ENCODE data around the gene TTC12.
"Not testable (repeated sequence)": the region's sequence is repeated elsewhere in the genome, so short reads cannot be mapped to it uniquely, and the experiment has no call there.

The TTC12 gene

GRCh38 chr11:113298496-113298895 lies 15.9 kb upstream of the TTC12 start:
- H3K27ac ChIP-seq (replicated peaks; ENCODE audit: low read length): not testable (repeated sequence)

GRCh38 chr11:113304916-113305315 lies 9.5 kb upstream of the TTC12 start:
- no peak overlapping the region for H2BK12ac ChIP-seq (ENCODE audit: low read length)
- no peaks in the 10 kb centered on the region for H3K9me3 ChIP-seq (replicated peaks in 1 of 2; ENCODE audit: control insufficient read depth in 2 of 2, insufficient read depth in 1 of 2, low read depth in 1 of 2, low read length in 2 of 2)
- H3K4me2 ChIP-seq (ENCODE audit: insufficient read depth, low read length, poor library complexity, severe bottlenecking): no peak overlapping the region
- no peak overlapping the region for H3K18ac ChIP-seq (ENCODE audit: low read length)
- no peak overlapping the region for H2AFZ ChIP-seq (ENCODE audit: low read length)
- no peak overlapping the region for H4K8ac ChIP-seq (ENCODE audit: low read depth, low read length)
- H4K91ac ChIP-seq (ENCODE audit: low read depth, low read length, poor library complexity): no peak overlapping the region
- peaks cover 0 to 19% (median 0%) of the 10 kb centered on the region in 3 experiments for H3K27me3 ChIP-seq (ENCODE audit: control insufficient read depth in 3 of 3, insufficient read depth in 3 of 3, low read depth in 1 of 3, low read length in 3 of 3)
- H3K36me3 ChIP-seq (replicated peaks in 1 of 2; ENCODE audit: control insufficient read depth in 2 of 2, insufficient read depth in 2 of 2, low read length in 2 of 2): no peaks in the 10 kb centered on the region
- H2AK5ac ChIP-seq (ENCODE audit: low read depth, low read length): no peak overlapping the region
- H2BK15ac ChIP-seq (ENCODE audit: low read length): no peak overlapping the region
- no peak overlapping the region for H3K14ac ChIP-seq (ENCODE audit: low read length)
- no peak overlapping the region for H3K23ac ChIP-seq (ENCODE audit: low read depth, low read length, poor library complexity)
- H3K27ac ChIP-seq (replicated peaks; ENCODE audit: low read length): no peak overlapping the region
- no peak overlapping the region for H3K9ac ChIP-seq (ENCODE audit: low read depth, low read length, poor library complexity)
- no peaks in the 10 kb centered on the region for H3K4me1 ChIP-seq (ENCODE audit: control insufficient read depth in 2 of 2, insufficient read depth in 1 of 2, low read depth in 1 of 2, low read length in 2 of 2)
- no peak overlapping the region for H2BK5ac ChIP-seq (ENCODE audit: low read length)
- no peak overlapping the region for H3K4ac ChIP-seq (ENCODE audit: low read length)
- no peak overlapping the region for H2BK120ac ChIP-seq (ENCODE audit: low read depth, low read length)
- no peaks in the 10 kb centered on the region for H3K79me1 ChIP-seq (ENCODE audit: low read depth, low read length)
- H3K4me3 ChIP-seq (ENCODE audit: low read length in 2 of 2): no peak overlapping the region
- DNase-seq (ENCODE audit: low spot score): no peak

More at GRCh38 chr11:113298496-113298895, 15.9 kb upstream of the TTC12 start:
- H2AFZ ChIP-seq (ENCODE audit: low read length); H3K9me3 ChIP-seq (replicated peaks in 1 of 2; ENCODE audit: control insufficient read depth in 2 of 2, insufficient read depth in 1 of 2, low read depth in 1 of 2, low read length in 2 of 2); H4K8ac ChIP-seq (ENCODE audit: low read depth, low read length); H2BK15ac ChIP-seq (ENCODE audit: low read length); H3K23ac ChIP-seq (ENCODE audit: low read depth, low read length, poor library complexity); H3K14ac ChIP-seq (ENCODE audit: low read length); H3K9ac ChIP-seq (ENCODE audit: low read depth, low read length, poor library complexity); H2BK12ac ChIP-seq (ENCODE audit: low read length); H3K79me1 ChIP-seq (ENCODE audit: low read depth, low read length); H2AK5ac ChIP-seq (ENCODE audit: low read depth, low read length); H3K18ac ChIP-seq (ENCODE audit: low read length); H3K4me1 ChIP-seq (ENCODE audit: control insufficient read depth in 2 of 2, insufficient read depth in 1 of 2, low read depth in 1 of 2, low read length in 2 of 2); H3K27me3 ChIP-seq (ENCODE audit: control insufficient read depth in 3 of 3, insufficient read depth in 3 of 3, low read depth in 1 of 3, low read length in 3 of 3); H3K4me2 ChIP-seq (ENCODE audit: insufficient read depth, low read length, poor library complexity, severe bottlenecking); H2BK120ac ChIP-seq (ENCODE audit: low read depth, low read length); H3K4me3 ChIP-seq (ENCODE audit: low read length in 2 of 2); H2BK5ac ChIP-seq (ENCODE audit: low read length); H4K91ac ChIP-seq (ENCODE audit: low read depth, low read length, poor library complexity); DNase-seq (ENCODE audit: low spot score); H3K36me3 ChIP-seq (replicated peaks in 1 of 2; ENCODE audit: control insufficient read depth in 2 of 2, insufficient read depth in 2 of 2, low read length in 2 of 2); H3K4ac ChIP-seq (ENCODE audit: low read length): not testable (repeated sequence)
- no CpG with 5 or more reads among the region's 3 CpGs for WGBS, 2 donors (ENCODE audit: extremely low coverage in 2 of 2, insufficient read length in 2 of 2, insufficient replicate concordance in 1 of 2)

- no peak overlapping the region for H3K4me2 ChIP-seq (ENCODE audit: insufficient read depth, low read length, poor library complexity, severe bottlenecking)
- H2AFZ ChIP-seq (ENCODE audit: low read length): no peak overlapping the region
- no peak overlapping the region for H3K14ac ChIP-seq (ENCODE audit: low read length)
- no peak overlapping the region for H4K8ac ChIP-seq (ENCODE audit: low read depth, low read length)
- no peaks in the 10 kb centered on the region for H3K4me1 ChIP-seq (ENCODE audit: control insufficient read depth in 2 of 2, insufficient read depth in 1 of 2, low read depth in 1 of 2, low read length in 2 of 2)
- H3K27ac ChIP-seq (replicated peaks; ENCODE audit: low read length): no peak overlapping the region
- H3K9ac ChIP-seq (ENCODE audit: low read depth, low read length, poor library complexity): no peak overlapping the region
- H2AK5ac ChIP-seq (ENCODE audit: low read depth, low read length): no peak overlapping the region
- no peak overlapping the region for H3K18ac ChIP-seq (ENCODE audit: low read length)
- WGBS, 2 donors (ENCODE audit: extremely low coverage in 2 of 2, insufficient read length in 2 of 2, insufficient replicate concordance in 1 of 2): no CpG with 5 or more reads among the region's 12 CpGs
- no peak overlapping the region for H4K91ac ChIP-seq (ENCODE audit: low read depth, low read length, poor library complexity)
- no peak overlapping the region for H3K4ac ChIP-seq (ENCODE audit: low read length)
- peak; percentile 49 for DNase-seq (ENCODE audit: low spot score)
- H3K9me3 ChIP-seq (replicated peaks in 1 of 2; ENCODE audit: control insufficient read depth in 2 of 2, insufficient read depth in 1 of 2, low read depth in 1 of 2, low read length in 2 of 2): no peaks in the 10 kb centered on the region
- no peaks in the 10 kb centered on the region for H3K79me1 ChIP-seq (ENCODE audit: low read depth, low read length)
- no peak overlapping the region for H2BK120ac ChIP-seq (ENCODE audit: low read depth, low read length)
- no peak overlapping the region for H3K4me3 ChIP-seq (ENCODE audit: low read length in 2 of 2)
- no peak overlapping the region for H3K23ac ChIP-seq (ENCODE audit: low read depth, low read length, poor library complexity)
- H2BK12ac ChIP-seq (ENCODE audit: low read length): no peak overlapping the region
- peaks cover 0 to 23% (median 0%) of the 10 kb centered on the region in 3 experiments for H3K27me3 ChIP-seq (ENCODE audit: control insufficient read depth in 3 of 3, insufficient read depth in 3 of 3, low read depth in 1 of 3, low read length in 3 of 3)
- no peak overlapping the region for H2BK5ac ChIP-seq (ENCODE audit: low read length)
- no peaks in the 10 kb centered on the region for H3K36me3 ChIP-seq (replicated peaks in 1 of 2; ENCODE audit: control insufficient read depth in 2 of 2, insufficient read depth in 2 of 2, low read length in 2 of 2)
- H2BK15ac ChIP-seq (ENCODE audit: low read length): no peak overlapping the region
Measured at GRCh38 chr11:113305440-113306336, 8.7 kb upstream of the TTC12 start.

- H2AFZ ChIP-seq (ENCODE audit: low read length): no peak overlapping the region
- no peak overlapping the region for H3K9ac ChIP-seq (ENCODE audit: low read depth, low read length, poor library complexity)
- no peak for DNase-seq (ENCODE audit: low spot score)
- no peak overlapping the region for H3K14ac ChIP-seq (ENCODE audit: low read length)
- no CpG with 5 or more reads among the region's 2 CpGs for WGBS, 2 donors (ENCODE audit: extremely low coverage in 2 of 2, insufficient read length in 2 of 2, insufficient replicate concordance in 1 of 2)
- no peak overlapping the region for H4K8ac ChIP-seq (ENCODE audit: low read depth, low read length)
- no peaks in the 10 kb centered on the region for H3K79me1 ChIP-seq (ENCODE audit: low read depth, low read length)
- H3K9me3 ChIP-seq (replicated peaks in 1 of 2; ENCODE audit: control insufficient read depth in 2 of 2, insufficient read depth in 1 of 2, low read depth in 1 of 2, low read length in 2 of 2): no peaks in the 10 kb centered on the region
- no peak overlapping the region for H2AK5ac ChIP-seq (ENCODE audit: low read depth, low read length)
- H3K4ac ChIP-seq (ENCODE audit: low read length): no peak overlapping the region
- H3K27me3 ChIP-seq (ENCODE audit: control insufficient read depth in 3 of 3, insufficient read depth in 3 of 3, low read depth in 1 of 3, low read length in 3 of 3): peaks cover 0 to 45% (median 11%) of the 10 kb centered on the region in 3 experiments
- H2BK5ac ChIP-seq (ENCODE audit: low read length): no peak overlapping the region
- no peak overlapping the region for H3K18ac ChIP-seq (ENCODE audit: low read length)
- H2BK12ac ChIP-seq (ENCODE audit: low read length): no peak overlapping the region
- H2BK120ac ChIP-seq (ENCODE audit: low read depth, low read length): no peak overlapping the region
- no peaks in the 10 kb centered on the region for H3K36me3 ChIP-seq (replicated peaks in 1 of 2; ENCODE audit: control insufficient read depth in 2 of 2, insufficient read depth in 2 of 2, low read length in 2 of 2)
- no peak overlapping the region for H2BK15ac ChIP-seq (ENCODE audit: low read length)
- no peaks in the 10 kb centered on the region for H3K4me1 ChIP-seq (ENCODE audit: control insufficient read depth in 2 of 2, insufficient read depth in 1 of 2, low read depth in 1 of 2, low read length in 2 of 2)
- H4K91ac ChIP-seq (ENCODE audit: low read depth, low read length, poor library complexity): no peak overlapping the region
- H3K4me2 ChIP-seq (ENCODE audit: insufficient read depth, low read length, poor library complexity, severe bottlenecking): no peak overlapping the region
- no peak overlapping the region for H3K27ac ChIP-seq (replicated peaks; ENCODE audit: low read length)
- H3K4me3 ChIP-seq (ENCODE audit: low read length in 2 of 2): no peak overlapping the region
- H3K23ac ChIP-seq (ENCODE audit: low read depth, low read length, poor library complexity): no peak overlapping the region
Measured at GRCh38 chr11:113308601-113309000, 5.8 kb upstream of the TTC12 start.

Measured in neuronal stem cell (in vitro differentiated cells).